Measurements from ENCODE around the gene RASGRF2. TPM values are rescaled to one million over a fixed set of nuclear protein-coding genes. Genes with fewer than 3 reads are reported as not detected.

RASGRF2 gene
- total RNA-seq, 1 experiment from 2014 or later: 19.4 TPM

DNA sequence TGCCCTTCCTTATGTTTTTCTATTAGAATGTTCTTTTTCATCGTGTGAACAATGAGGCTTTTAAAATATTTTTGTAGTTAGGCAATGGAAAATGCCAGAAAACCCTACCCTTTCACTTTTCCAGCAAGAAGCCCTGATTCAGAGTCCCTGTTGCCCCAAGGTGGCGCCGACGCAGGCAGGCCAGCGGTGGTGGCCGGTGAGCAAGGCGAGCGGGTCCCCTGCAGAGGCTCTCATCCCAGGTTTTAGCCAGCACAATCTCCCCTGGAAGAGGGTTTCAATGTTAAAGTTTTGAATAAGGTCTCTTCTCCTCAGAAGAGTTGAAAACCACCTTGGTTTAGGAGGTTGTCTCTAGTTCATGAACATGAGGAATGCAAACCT lies 232.2 kb downstream of the RASGRF2 start:
- Histone ChIP-seq H3K36me3 (ENCODE audit: insufficient read depth, low read length) (no peaks in the 10 kb centered on the region), H3K4me1 (ENCODE audit: low read length) (peaks cover 82% of the 10 kb centered on the region), H3K9me3 (ENCODE audit: low read length) (no peaks in the 10 kb centered on the region), H3K79me2 (ENCODE audit: low read length) (no peaks in the 10 kb centered on the region), H3K27ac (ENCODE audit: low read length) (peak overlapping the region; percentile 85), H2AFZ (ENCODE audit: low read length) (no peak overlapping the region), H3K4me2 (ENCODE audit: low read depth, low read length, poor library complexity, severe bottlenecking) (peak overlapping the region; percentile 56), H3K27me3 (ENCODE audit: low read length) (no peaks in the 10 kb centered on the region), H4K20me1 (ENCODE audit: insufficient read depth, low read depth, low read length) (no peaks in the 10 kb centered on the region), H3K4me3 (ENCODE audit: low read length) (peak overlapping the region; percentile 15), H3K9me2 (replicated peaks; ENCODE audit: insufficient read depth, low read length) (no peaks in the 10 kb centered on the region), H3K9ac (ENCODE audit: low read length) (peak overlapping the region; percentile 50)
- DNase-seq: no peak

DNA sequence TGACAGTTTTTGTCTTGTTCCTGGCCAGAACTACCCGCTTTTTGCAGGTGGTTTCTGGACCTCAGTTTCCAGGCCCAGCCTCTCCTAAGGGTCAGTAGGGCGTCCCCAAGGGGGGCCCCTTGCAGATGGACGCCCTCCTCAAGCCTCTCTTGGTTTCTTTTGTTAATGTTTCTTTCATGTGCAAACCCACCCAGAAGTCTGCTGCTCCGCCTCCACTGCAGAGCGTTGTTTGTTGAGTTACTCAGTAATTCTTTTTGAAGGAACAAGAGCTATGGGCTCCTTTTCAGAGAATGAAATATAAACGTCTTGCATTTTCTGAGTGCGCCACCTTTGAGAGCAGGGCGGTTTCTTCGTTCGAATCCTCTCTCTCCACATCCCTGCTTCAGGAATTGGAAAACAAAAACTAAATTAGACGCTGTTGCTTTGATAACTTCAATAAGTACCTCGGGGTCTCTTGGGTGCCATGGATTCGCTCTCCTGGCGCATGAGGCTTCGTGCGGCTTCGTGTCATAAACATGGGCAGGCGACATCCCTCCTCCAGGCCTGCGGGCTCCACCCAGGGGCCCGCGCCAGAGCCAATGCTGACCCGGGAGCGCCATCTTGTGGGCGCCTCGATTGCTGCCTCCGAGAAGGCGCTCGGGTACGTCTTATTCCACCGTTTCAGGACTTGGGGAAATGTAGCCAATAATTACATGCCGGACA lies 234.6 kb downstream of the RASGRF2 start:
- no peaks in the 10 kb centered on the region for H3K36me3 ChIP-seq (ENCODE audit: insufficient read depth, low read length)
- no peaks in the 10 kb centered on the region for H4K20me1 ChIP-seq (ENCODE audit: insufficient read depth, low read depth, low read length)
- no peaks in the 10 kb centered on the region for H3K79me2 ChIP-seq (ENCODE audit: low read length)
- no peak overlapping the region for H3K4me3 ChIP-seq (ENCODE audit: low read length)
- H2AFZ ChIP-seq (ENCODE audit: low read length): 0 out of 2 replicates have a peak overlapping the region, but pooled peaks have one; percentile 39
- no peaks in the 10 kb centered on the region for H3K9me3 ChIP-seq (ENCODE audit: low read length)
- DNase-seq: peak; percentile 95
- H3K9me2 ChIP-seq (replicated peaks; ENCODE audit: insufficient read depth, low read length): no peaks in the 10 kb centered on the region
- peaks cover 64% of the 10 kb centered on the region for H3K4me1 ChIP-seq (ENCODE audit: low read length)
- peak overlapping the region; percentile 33 for H3K4me2 ChIP-seq (ENCODE audit: low read depth, low read length, poor library complexity, severe bottlenecking)
- H3K27me3 ChIP-seq (ENCODE audit: low read length): no peaks in the 10 kb centered on the region
- H3K27ac ChIP-seq (ENCODE audit: low read length): peak overlapping the region; percentile 85; the same call in 1 of the 2 replicates
- no peak overlapping the region for H3K9ac ChIP-seq (ENCODE audit: low read length)

DNA sequence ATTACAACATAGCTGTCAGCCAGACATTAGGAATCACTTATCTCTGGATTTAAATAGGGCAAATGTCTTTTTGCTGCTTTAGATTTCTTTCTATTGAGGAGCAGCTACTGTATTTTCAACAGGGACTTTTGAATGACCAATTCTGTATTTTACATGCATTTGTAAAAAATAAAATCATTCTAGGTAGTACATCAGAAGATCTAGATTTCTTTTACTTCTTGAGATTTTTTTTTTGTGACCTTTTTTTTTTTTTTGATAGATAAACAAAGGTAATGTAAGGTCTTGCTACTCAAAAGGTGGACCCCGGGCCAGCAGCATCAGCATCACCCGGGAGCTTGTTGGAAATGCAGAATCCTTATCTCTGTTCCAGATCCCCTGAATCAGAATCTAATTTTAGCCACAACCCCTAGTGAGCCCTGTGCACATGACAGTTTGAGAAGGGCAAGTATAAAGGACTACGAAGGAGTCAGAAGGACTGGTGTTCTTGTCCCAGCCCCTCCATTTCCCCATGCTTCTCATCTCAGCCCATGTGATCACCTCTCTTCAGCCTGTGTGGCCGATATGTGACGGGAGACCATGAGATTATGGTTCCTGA lies 235.3 kb downstream of the RASGRF2 start:
- H3K36me3 ChIP-seq (ENCODE audit: insufficient read depth, low read length): no peaks in the 10 kb centered on the region
- DNase-seq: peak; percentile 40
- no peak overlapping the region for H3K9ac ChIP-seq (ENCODE audit: low read length)
- no peak overlapping the region for H2AFZ ChIP-seq (ENCODE audit: low read length)
- H3K79me2 ChIP-seq (ENCODE audit: low read length): no peaks in the 10 kb centered on the region
- H3K4me2 ChIP-seq (ENCODE audit: low read depth, low read length, poor library complexity, severe bottlenecking): peak overlapping the region; percentile 33
- H3K4me1 ChIP-seq (ENCODE audit: low read length): peaks cover 61% of the 10 kb centered on the region
- no peak overlapping the region for H3K4me3 ChIP-seq (ENCODE audit: low read length)
- H3K27me3 ChIP-seq (ENCODE audit: low read length): no peaks in the 10 kb centered on the region
- no peaks in the 10 kb centered on the region for H4K20me1 ChIP-seq (ENCODE audit: insufficient read depth, low read depth, low read length)
- no peaks in the 10 kb centered on the region for H3K9me3 ChIP-seq (ENCODE audit: low read length)
- no peaks in the 10 kb centered on the region for H3K9me2 ChIP-seq (replicated peaks; ENCODE audit: insufficient read depth, low read length)
- no peak overlapping the region for H3K27ac ChIP-seq (ENCODE audit: low read length)

DNA sequence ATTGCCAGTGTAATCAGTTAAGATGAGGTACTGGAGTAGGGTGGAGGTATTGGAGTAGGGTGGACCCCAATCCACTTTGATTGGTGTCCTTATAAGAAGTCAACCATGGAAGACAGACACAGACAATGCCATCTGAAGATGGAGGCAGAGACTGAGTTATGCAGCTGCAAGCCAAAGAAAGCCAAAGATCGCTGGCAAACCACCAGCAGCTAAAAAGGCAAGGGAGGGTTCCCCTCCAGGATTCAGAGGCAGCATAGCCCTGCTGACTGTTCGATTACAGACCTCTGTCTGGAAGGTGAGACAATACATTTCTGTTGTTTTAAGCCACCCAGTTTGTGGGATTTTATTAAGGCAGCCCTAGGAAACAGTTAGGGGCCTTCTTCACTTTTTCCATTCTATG lies 242.5 kb downstream of the RASGRF2 start:
- no peak overlapping the region for H3K4me2 ChIP-seq (ENCODE audit: low read depth, low read length, poor library complexity, severe bottlenecking)
- no peaks in the 10 kb centered on the region for H3K9me3 ChIP-seq (ENCODE audit: low read length)
- no peaks in the 10 kb centered on the region for H3K36me3 ChIP-seq (ENCODE audit: insufficient read depth, low read length)
- H3K9me2 ChIP-seq (replicated peaks; ENCODE audit: insufficient read depth, low read length): no peaks in the 10 kb centered on the region
- H3K4me3 ChIP-seq (ENCODE audit: low read length): no peak overlapping the region
- no peak overlapping the region for H3K27ac ChIP-seq (ENCODE audit: low read length)
- H3K9ac ChIP-seq (ENCODE audit: low read length): no peak overlapping the region
- peaks cover 9% of the 10 kb centered on the region for H3K4me1 ChIP-seq (ENCODE audit: low read length)
- H3K27me3 ChIP-seq (ENCODE audit: low read length): no peaks in the 10 kb centered on the region
- H2AFZ ChIP-seq (ENCODE audit: low read length): no peak overlapping the region
- no peak for DNase-seq
- no peaks in the 10 kb centered on the region for H3K79me2 ChIP-seq (ENCODE audit: low read length)
- no peaks in the 10 kb centered on the region for H4K20me1 ChIP-seq (ENCODE audit: insufficient read depth, low read depth, low read length)

DNA sequence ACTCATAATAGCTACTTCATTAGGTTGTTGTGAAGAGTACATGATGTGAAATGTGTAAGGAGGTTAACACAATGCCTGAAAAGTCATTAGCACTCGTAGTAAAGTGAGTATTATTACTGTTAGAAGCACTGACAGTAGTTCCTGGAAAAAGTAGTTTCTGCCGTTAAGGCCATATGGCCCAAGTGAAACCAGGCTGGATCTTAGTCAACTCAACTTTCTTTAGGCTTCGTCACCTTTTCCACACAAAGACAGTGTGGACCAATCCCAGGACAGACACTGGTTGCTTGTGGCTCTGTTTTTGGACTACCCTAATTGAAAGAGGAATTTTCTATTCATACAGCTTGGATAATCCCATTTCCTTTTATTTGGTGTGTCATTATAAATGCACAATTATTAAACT lies 243.6 kb downstream of the RASGRF2 start:
- Histone ChIP-seq H3K4me1 (ENCODE audit: low read length) (peaks cover 9% of the 10 kb centered on the region), H3K27ac (ENCODE audit: low read length) (no peak overlapping the region), H3K9me2 (replicated peaks; ENCODE audit: insufficient read depth, low read length) (no peaks in the 10 kb centered on the region), H3K79me2 (ENCODE audit: low read length) (no peaks in the 10 kb centered on the region), H3K9ac (ENCODE audit: low read length) (no peak overlapping the region), H3K4me2 (ENCODE audit: low read depth, low read length, poor library complexity, severe bottlenecking) (no peak overlapping the region), H3K27me3 (ENCODE audit: low read length) (no peaks in the 10 kb centered on the region), H3K9me3 (ENCODE audit: low read length) (no peaks in the 10 kb centered on the region), H3K4me3 (ENCODE audit: low read length) (no peak overlapping the region), H4K20me1 (ENCODE audit: insufficient read depth, low read depth, low read length) (no peaks in the 10 kb centered on the region), H2AFZ (ENCODE audit: low read length) (no peak overlapping the region), H3K36me3 (ENCODE audit: insufficient read depth, low read length) (no peaks in the 10 kb centered on the region)
- no peak for DNase-seq

DNA sequence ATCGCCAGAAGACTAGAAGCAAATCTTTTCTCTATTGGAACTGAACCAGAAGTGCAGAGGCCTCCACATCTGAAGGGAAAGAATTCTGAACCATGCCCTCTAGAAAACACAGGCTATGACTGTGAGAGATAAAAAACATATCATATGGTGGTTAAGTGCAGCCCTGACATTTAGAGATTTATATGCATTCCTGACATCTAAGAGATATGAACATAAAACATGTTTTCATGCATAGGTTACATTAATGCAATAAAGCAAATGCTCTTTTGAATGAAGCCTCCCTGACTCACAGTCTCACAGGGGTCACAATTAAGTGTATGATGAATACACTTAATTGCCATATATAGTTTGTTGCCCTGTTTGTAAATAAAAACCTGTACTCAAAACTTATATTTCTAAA lies 244.0 kb downstream of the RASGRF2 start:
- no peaks in the 10 kb centered on the region for H3K79me2 ChIP-seq (ENCODE audit: low read length)
- no peak overlapping the region for H3K4me2 ChIP-seq (ENCODE audit: low read depth, low read length, poor library complexity, severe bottlenecking)
- no peaks in the 10 kb centered on the region for H3K27me3 ChIP-seq (ENCODE audit: low read length)
- no peak overlapping the region for H2AFZ ChIP-seq (ENCODE audit: low read length)
- no peaks in the 10 kb centered on the region for H3K9me2 ChIP-seq (replicated peaks; ENCODE audit: insufficient read depth, low read length)
- H3K9me3 ChIP-seq (ENCODE audit: low read length): no peaks in the 10 kb centered on the region
- no peak overlapping the region for H3K9ac ChIP-seq (ENCODE audit: low read length)
- H3K4me1 ChIP-seq (ENCODE audit: low read length): peaks cover 9% of the 10 kb centered on the region
- no peaks in the 10 kb centered on the region for H4K20me1 ChIP-seq (ENCODE audit: insufficient read depth, low read depth, low read length)
- no peak overlapping the region for H3K4me3 ChIP-seq (ENCODE audit: low read length)
- no peak overlapping the region for H3K27ac ChIP-seq (ENCODE audit: low read length)
- no peaks in the 10 kb centered on the region for H3K36me3 ChIP-seq (ENCODE audit: insufficient read depth, low read length)
- no peak for DNase-seq

DNA sequence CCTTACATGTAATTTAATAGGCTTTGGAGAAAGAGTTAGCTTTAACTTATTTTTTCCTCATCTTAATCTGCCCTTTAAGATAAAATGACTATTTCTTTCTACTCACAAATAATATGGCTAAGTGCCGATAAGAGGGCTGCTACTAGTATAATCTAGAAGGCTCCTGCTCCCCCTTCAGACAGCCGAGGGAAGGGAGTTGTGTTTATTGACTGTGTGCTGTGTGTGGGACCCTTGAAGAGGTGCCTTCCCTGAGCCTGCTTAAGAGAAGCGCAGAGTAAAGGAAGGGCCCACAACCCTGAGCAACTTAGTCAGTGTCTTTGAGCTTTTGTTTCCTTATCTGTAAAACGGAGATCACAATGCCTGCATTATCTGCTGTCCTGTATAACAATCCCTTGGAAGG lies 244.9 kb downstream of the RASGRF2 start:
- no peak overlapping the region for H2AFZ ChIP-seq (ENCODE audit: low read length)
- no peaks in the 10 kb centered on the region for H3K79me2 ChIP-seq (ENCODE audit: low read length)
- no peaks in the 10 kb centered on the region for H3K27me3 ChIP-seq (ENCODE audit: low read length)
- no peak overlapping the region for H3K4me2 ChIP-seq (ENCODE audit: low read depth, low read length, poor library complexity, severe bottlenecking)
- no peaks in the 10 kb centered on the region for H3K9me3 ChIP-seq (ENCODE audit: low read length)
- H4K20me1 ChIP-seq (ENCODE audit: insufficient read depth, low read depth, low read length): no peaks in the 10 kb centered on the region
- no peak for DNase-seq
- no peak overlapping the region for H3K9ac ChIP-seq (ENCODE audit: low read length)
- H3K27ac ChIP-seq (ENCODE audit: low read length): no peak overlapping the region
- H3K9me2 ChIP-seq (replicated peaks; ENCODE audit: insufficient read depth, low read length): no peaks in the 10 kb centered on the region
- H3K36me3 ChIP-seq (ENCODE audit: insufficient read depth, low read length): no peaks in the 10 kb centered on the region
- peaks cover 9% of the 10 kb centered on the region for H3K4me1 ChIP-seq (ENCODE audit: low read length)
- H3K4me3 ChIP-seq (ENCODE audit: low read length): no peak overlapping the region

DNA sequence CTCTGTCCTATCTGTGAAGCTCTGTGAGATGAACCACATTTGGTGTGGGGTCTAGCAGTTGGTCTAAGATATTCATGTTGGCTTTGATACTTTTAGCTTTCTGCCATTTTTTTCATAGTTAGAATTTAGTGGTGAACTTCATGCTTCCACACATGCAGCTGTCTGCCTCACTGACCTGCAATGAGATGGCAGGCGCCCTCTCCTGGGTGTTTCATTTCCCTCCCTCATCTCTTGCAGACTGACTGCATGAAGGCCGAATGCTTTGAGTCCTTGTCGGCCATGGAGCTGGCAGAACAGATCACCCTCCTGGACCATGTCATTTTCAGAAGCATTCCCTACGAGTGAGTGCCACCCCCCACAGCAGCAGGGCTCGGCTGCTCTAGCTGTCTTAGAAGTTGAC lies 246.8 kb downstream of the RASGRF2 start:
- H3K9me3 ChIP-seq (ENCODE audit: low read length): no peaks in the 10 kb centered on the region
- H3K4me2 ChIP-seq (ENCODE audit: low read depth, low read length, poor library complexity, severe bottlenecking): no peak overlapping the region
- no peaks in the 10 kb centered on the region for H4K20me1 ChIP-seq (ENCODE audit: insufficient read depth, low read depth, low read length)
- H3K4me1 ChIP-seq (ENCODE audit: low read length): peaks cover 17% of the 10 kb centered on the region
- no peak overlapping the region for H3K27ac ChIP-seq (ENCODE audit: low read length)
- H2AFZ ChIP-seq (ENCODE audit: low read length): no peak overlapping the region
- H3K9ac ChIP-seq (ENCODE audit: low read length): 0 out of 2 replicates have a peak overlapping the region, but pooled peaks have one; percentile 6
- no peaks in the 10 kb centered on the region for H3K27me3 ChIP-seq (ENCODE audit: low read length)
- no peak overlapping the region for H3K4me3 ChIP-seq (ENCODE audit: low read length)
- H3K36me3 ChIP-seq (ENCODE audit: insufficient read depth, low read length): no peaks in the 10 kb centered on the region
- DNase-seq: peak; percentile 77
- no peaks in the 10 kb centered on the region for H3K9me2 ChIP-seq (replicated peaks; ENCODE audit: insufficient read depth, low read length)
- no peaks in the 10 kb centered on the region for H3K79me2 ChIP-seq (ENCODE audit: low read length)
